GM19238 (cell line): Measurements from ENCODE around the gene CNIH1.
"Not testable (repeated sequence)": the region's sequence is repeated elsewhere in the genome, so short reads cannot be mapped to it uniquely, and the experiment has no call there.

ENCODE experiments used
- DNase-seq: peaks from one replicate; pipeline ENCODE4 v3.0.0; 2011; ENCODE audit warnings: low spot score; ENCODE audit not compliant: insufficient read length

Gene CNIH1

GRCh38 chr14:54428527-54428926 lies 12.6 kb downstream of the CNIH1 start:
- DNase-seq: no peak

GRCh38 chr14:54427871-54428270 lies 13.3 kb downstream of the CNIH1 start:
- no peak for DNase-seq

- DNase-seq: no peak
Measured at GRCh38 chr14:54425537-54426274, 15.5 kb downstream of the CNIH1 start.

- DNase-seq: no peak
Measured at GRCh38 chr14:54425068-54425467, 16.1 kb downstream of the CNIH1 start.

- no peak for DNase-seq
Measured at GRCh38 chr14:54424479-54424901, 16.7 kb downstream of the CNIH1 start.

GRCh38 chr14:54423991-54424390 lies 17.2 kb downstream of the CNIH1 start:
- DNase-seq: no peak

GRCh38 chr14:54420478-54421142 lies 20.6 kb downstream of the CNIH1 start:
- DNase-seq: no peak

- no peak for DNase-seq
Measured at GRCh38 chr14:54411371-54411770, 29.8 kb downstream of the CNIH1 start.

GRCh38 chr14:54410215-54410614 lies 31.0 kb downstream of the CNIH1 start:
- DNase-seq: no peak

- not testable (repeated sequence) for DNase-seq
Measured at GRCh38 chr14:54403401-54404005, 37.7 kb downstream of the CNIH1 start.

GRCh38 chr14:54399560-54399959 lies 41.6 kb downstream of the CNIH1 start:
- no peak for DNase-seq

GRCh38 chr14:54396493-54397335 lies 44.5 kb downstream of the CNIH1 start, which contains the start of gene CDKN3:
Gene CDKN3 (plus strand): TSS chr14:54397007. CDS start chr14:54397069, 62 bp downstream.
- peak; percentile 94 for DNase-seq

GRCh38 chr14:54396183-54396492 lies 45.0 kb downstream of the CNIH1 start:
- DNase-seq: no peak

- DNase-seq: no peak
Measured at GRCh38 chr14:54395716-54396115, 45.5 kb downstream of the CNIH1 start.

GRCh38 chr14:54395284-54395683 lies 45.9 kb downstream of the CNIH1 start:
- DNase-seq: no peak

GRCh38 chr14:54394596-54394995 lies 46.6 kb downstream of the CNIH1 start:
- no peak for DNase-seq

GRCh38 chr14:54392986-54393884 lies 47.9 kb downstream of the CNIH1 start:
- not testable (repeated sequence) for DNase-seq

GRCh38 chr14:54392131-54392859 lies 48.9 kb downstream of the CNIH1 start:
- DNase-seq: no peak

- no peak for DNase-seq
Measured at GRCh38 chr14:54387328-54387727, 53.8 kb downstream of the CNIH1 start.

GRCh38 chr14:54385556-54385955 lies 55.6 kb downstream of the CNIH1 start:
- DNase-seq: no peak
